SK-N-SH treated with all-trans-retinoic acid at 6 μM for 48 hours (cell line): Measurements from ENCODE around the gene B3GAT1.

Source experiments
- CREB5 ChIP-seq: fragments of 250-450 bp; sonication (Bioruptor Pico); IDR thresholded peaks from 2 replicates; pipeline ENCODE4 v1.5.1; 2020; ENCODE audit warnings: low read depth, mild to moderate bottlenecking, moderate library complexity
- CSDC2 ChIP-seq: fragments of 250-450 bp; sonication (Bioruptor Pico); IDR thresholded peaks from 2 replicates; pipeline ENCODE4 v1.5.0; 2020; ENCODE audit warnings: mild to moderate bottlenecking, moderate library complexity
- CSRNP3 ChIP-seq: fragments of 250-450 bp; sonication (Bioruptor Pico); IDR thresholded peaks from 2 replicates; pipeline ENCODE4 v1.5.1; 2021; ENCODE audit warnings: mild to moderate bottlenecking, moderate library complexity
- GLIS3 ChIP-seq: fragments of 250-450 bp; sonication (Bioruptor Pico); IDR thresholded peaks from 2 replicates; pipeline ENCODE4 v1.5.0; 2020; ENCODE audit warnings: mild to moderate bottlenecking, moderate library complexity
- ISL1 ChIP-seq: fragments of 250-450 bp; sonication (Bioruptor Pico); IDR thresholded peaks from 2 replicates; pipeline ENCODE4 v2.1.2; 2022; ENCODE audit warnings: mild to moderate bottlenecking, moderate library complexity
- PATZ1 ChIP-seq: fragments of 250-450 bp; sonication (Bioruptor Pico); IDR thresholded peaks from 2 replicates; pipeline ENCODE4 v1.8.0; 2020; ENCODE audit warnings: mild to moderate bottlenecking, moderate library complexity, borderline replicate concordance
- PPARA ChIP-seq: fragments of 250-450 bp; sonication (Bioruptor Pico); IDR thresholded peaks from 2 replicates; pipeline ENCODE4 v1.5.0; 2020; ENCODE audit warnings: mild to moderate bottlenecking, borderline replicate concordance
- SNAI2 ChIP-seq: fragments of 250-450 bp; sonication (Bioruptor Pico); IDR thresholded peaks from 2 replicates; pipeline ENCODE4 v1.5.0; 2020; ENCODE audit warnings: mild to moderate bottlenecking, moderate library complexity
- TCF4 ChIP-seq: fragments of 250-450 bp; sonication (Bioruptor Pico); IDR thresholded peaks from 2 replicates; pipeline ENCODE4 v1.8.0; 2021; ENCODE audit warnings: mild to moderate bottlenecking, moderate library complexity, borderline replicate concordance
- TOX ChIP-seq: fragments of 250-450 bp; sonication (Bioruptor Pico); IDR thresholded peaks from 2 replicates; pipeline ENCODE4 v1.8.0; 2021; ENCODE audit warnings: mild to moderate bottlenecking, moderate library complexity, borderline replicate concordance
- ZFP3 ChIP-seq: fragments of 250-450 bp; sonication (Bioruptor Pico); IDR thresholded peaks from 2 replicates; pipeline ENCODE4 v1.5.0; 2020; ENCODE audit warnings: mild to moderate bottlenecking, moderate library complexity
- ZFP30 ChIP-seq: fragments of 450-650 bp; formaldehyde crosslinking; IDR thresholded peaks from 2 replicates; pipeline ENCODE4 v1.5.0; 2022; ENCODE audit warnings: mild to moderate bottlenecking, moderate library complexity

GRCh38 chr11:134370526-134371435 lies 41.3 kb downstream of the B3GAT1 start:
- TF ChIP-seq PPARA (CRISPR knock-in tag) = no peak
- TF ChIP-seq ZFP30 = no peak
- TF ChIP-seq ZFP3 (CRISPR knock-in tag) = no peak
- no peak for TF ChIP-seq CREB5 (CRISPR knock-in tag)
- no peak for TF ChIP-seq TOX
- TF ChIP-seq CSRNP3 = no peak
- no peak for TF ChIP-seq SNAI2
- no peak for TF ChIP-seq PATZ1
- TF ChIP-seq GLIS3 (CRISPR knock-in tag) = no peak
- TF ChIP-seq ISL1 (CRISPR knock-in tag) = no peak
- no peak for TF ChIP-seq TCF4
- TF ChIP-seq CSDC2 (CRISPR knock-in tag) = no peak
